Astrocyte (in vitro differentiated cells and primary cell): ENCODE data around the gene CFAP20. TPM values are rescaled to one million over a fixed set of nuclear protein-coding genes. Genes with fewer than 3 reads are reported as not detected.

ENCODE experiments used
- DNase-seq: peaks from one replicate; pipeline ENCODE4 v3.0.0-alpha.2; 2010; ENCODE audit warnings: low read depth
- FAIRE-seq: peaks from 2 replicates; lab custom pipeline; 2011; peaks lifted over from hg19 to GRCh38; lab: Jason Lieb, UNC
- H2AFZ ChIP-seq: 2 replicates; pipeline ENCODE4 v1.6.0; 2012; ENCODE audit warnings: low read depth, low read length, inconsistent platforms
- H3K27ac ChIP-seq: 2 replicates; pipeline ENCODE4 v1.5.1; 2011; ENCODE audit warnings: low read depth, low read length, inconsistent platforms
- H3K27me3 ChIP-seq: 2 replicates; pipeline ENCODE4 v1.6.0; 2011; ENCODE audit warnings: low read length, inconsistent platforms; ENCODE audit not compliant: insufficient read depth
- H3K36me3 ChIP-seq: 2 replicates; pipeline ENCODE4 v1.5.1; 2011; ENCODE audit warnings: low read length, inconsistent platforms; ENCODE audit not compliant: insufficient read depth
- H3K4me1 ChIP-seq: 2 replicates; pipeline ENCODE4 v1.5.1; 2011; ENCODE audit warnings: low read length, inconsistent platforms; ENCODE audit not compliant: insufficient read depth
- H3K4me2 ChIP-seq: 2 replicates; pipeline ENCODE4 v1.6.0; 2012; ENCODE audit warnings: low read length, inconsistent platforms
- H3K4me3 ChIP-seq: 2 replicates; pipeline ENCODE4 v1.5.1; 2011; ENCODE audit warnings: low read depth, mild to moderate bottlenecking, low read length, inconsistent platforms; ENCODE audit not compliant: insufficient read depth
- H3K79me2 ChIP-seq: 2 replicates; pipeline ENCODE4 v1.6.0; 2012; ENCODE audit warnings: mild to moderate bottlenecking, low read length, inconsistent platforms; ENCODE audit not compliant: insufficient read depth
- H3K9ac ChIP-seq: 2 replicates; pipeline ENCODE4 v1.6.0; 2012; ENCODE audit warnings: mild to moderate bottlenecking, low read length, inconsistent platforms
- H3K9me3 ChIP-seq: 2 replicates; pipeline ENCODE4 v1.5.1; 2012; ENCODE audit warnings: low read depth, mild to moderate bottlenecking, low read length, inconsistent platforms; ENCODE audit not compliant: insufficient read depth
- H4K20me1 ChIP-seq: 2 replicates; pipeline ENCODE4 v1.6.0; 2012; ENCODE audit warnings: low read length, inconsistent platforms; ENCODE audit not compliant: insufficient read depth
- H3K27ac Mint-ChIP-seq: one replicate; pipeline ENCODE4 v1.8.0; 2021; ENCODE audit warnings: mild to moderate bottlenecking, mixed read lengths; ENCODE audit not compliant: unreplicated experiment
- H3K27me3 Mint-ChIP-seq: one replicate; pipeline ENCODE4 v1.8.0; 2021; ENCODE audit warnings: low read depth, mixed read lengths; ENCODE audit not compliant: unreplicated experiment
- H3K36me3 Mint-ChIP-seq: one replicate; pipeline ENCODE4 v1.8.0; 2021; ENCODE audit warnings: low read depth, mixed read lengths; ENCODE audit not compliant: unreplicated experiment
- H3K4me1 Mint-ChIP-seq: one replicate; pipeline ENCODE4 v1.8.0; 2021; ENCODE audit warnings: low read depth, mixed read lengths; ENCODE audit not compliant: unreplicated experiment
- H3K4me3 Mint-ChIP-seq: one replicate; pipeline ENCODE4 v1.8.0; 2021; ENCODE audit warnings: mild to moderate bottlenecking, moderate library complexity, mixed read lengths; ENCODE audit not compliant: unreplicated experiment
- H3K9me3 Mint-ChIP-seq: one replicate; pipeline ENCODE4 v1.8.0; 2021; ENCODE audit warnings: mild to moderate bottlenecking, mixed read lengths; ENCODE audit not compliant: unreplicated experiment
- EZH2 ChIP-seq: IDR thresholded peaks from 2 replicates; pipeline ENCODE4 v1.6.1; 2012; ENCODE audit warnings: mild to moderate bottlenecking, low read length, inconsistent platforms; ENCODE audit not compliant: insufficient read depth
- total RNA-seq: library from RNA; stranded (reverse); gene quantifications from 2 replicates; pipeline ENCODE4 v1.2.1, GENCODE V29; 2021
- TF ChIP-seq, protein P1 (sequence below): IDR thresholded peaks from 2 replicates; pipeline ENCODE4 v1.5.1; 2011; ENCODE audit warnings: low read depth, mild to moderate bottlenecking, inconsistent platforms, low read length, moderate library complexity; ENCODE audit not compliant: insufficient read depth

The CFAP20 gene
- total RNA-seq, 1 donor from 2014 or later: 43.6 TPM

- no peak overlapping the region for H3K27ac Mint-ChIP-seq
- no peaks in the 10 kb centered on the region for H3K79me2 ChIP-seq
- H4K20me1 ChIP-seq: no peaks in the 10 kb centered on the region
- H3K27me3 ChIP-seq: no peaks in the 10 kb centered on the region
- H3K4me3 Mint-ChIP-seq: no peak overlapping the region
- H2AFZ ChIP-seq: no peak overlapping the region
- H3K4me1 ChIP-seq: no peaks in the 10 kb centered on the region
- peaks cover 8% of the 10 kb centered on the region for H3K9me3 Mint-ChIP-seq
- peaks cover 2% of the 10 kb centered on the region for H3K36me3 Mint-ChIP-seq
- H3K27ac ChIP-seq: no peak overlapping the region
- no peaks in the 10 kb centered on the region for H3K9me3 ChIP-seq
- DNase-seq (no peak), FAIRE-seq (no peak)
- no peak overlapping the region for H3K4me3 ChIP-seq
- no peak overlapping the region for H3K9ac ChIP-seq
- H3K36me3 ChIP-seq: no peaks in the 10 kb centered on the region
- H3K27me3 Mint-ChIP-seq: no peaks in the 10 kb centered on the region
- H3K4me2 ChIP-seq: no peak overlapping the region
- no peak for TF ChIP-seq EZH2
- TF ChIP-seq, protein P1, sequence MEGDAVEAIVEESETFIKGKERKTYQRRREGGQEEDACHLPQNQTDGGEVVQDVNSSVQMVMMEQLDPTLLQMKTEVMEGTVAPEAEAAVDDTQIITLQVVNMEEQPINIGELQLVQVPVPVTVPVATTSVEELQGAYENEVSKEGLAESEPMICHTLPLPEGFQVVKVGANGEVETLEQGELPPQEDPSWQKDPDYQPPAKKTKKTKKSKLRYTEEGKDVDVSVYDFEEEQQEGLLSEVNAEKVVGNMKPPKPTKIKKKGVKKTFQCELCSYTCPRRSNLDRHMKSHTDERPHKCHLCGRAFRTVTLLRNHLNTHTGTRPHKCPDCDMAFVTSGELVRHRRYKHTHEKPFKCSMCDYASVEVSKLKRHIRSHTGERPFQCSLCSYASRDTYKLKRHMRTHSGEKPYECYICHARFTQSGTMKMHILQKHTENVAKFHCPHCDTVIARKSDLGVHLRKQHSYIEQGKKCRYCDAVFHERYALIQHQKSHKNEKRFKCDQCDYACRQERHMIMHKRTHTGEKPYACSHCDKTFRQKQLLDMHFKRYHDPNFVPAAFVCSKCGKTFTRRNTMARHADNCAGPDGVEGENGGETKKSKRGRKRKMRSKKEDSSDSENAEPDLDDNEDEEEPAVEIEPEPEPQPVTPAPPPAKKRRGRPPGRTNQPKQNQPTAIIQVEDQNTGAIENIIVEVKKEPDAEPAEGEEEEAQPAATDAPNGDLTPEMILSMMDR: no peak
- H3K4me1 Mint-ChIP-seq: no peaks in the 10 kb centered on the region
These were observed 8.4 kb upstream of the CFAP20 start for GRCh38 chr16:58137581-58137980.

- peak overlapping the region; percentile 89 for H3K4me3 Mint-ChIP-seq
- Histone ChIP-seq H3K79me2 (peaks cover 54% of the 10 kb centered on the region), H2AFZ (peak overlapping the region; percentile 87), H3K27ac (peak overlapping the region; percentile 91), H3K4me1 (peaks cover 17% of the 10 kb centered on the region), H3K4me3 (peak overlapping the region; percentile 96), H3K27me3 (no peaks in the 10 kb centered on the region), H3K36me3 (no peaks in the 10 kb centered on the region), H3K9me3 (no peaks in the 10 kb centered on the region), H4K20me1 (peaks cover 46% of the 10 kb centered on the region), H3K4me2 (peak overlapping the region; percentile 89), H3K9ac (peak overlapping the region; percentile 95)
- FAIRE-seq: no peak
- H3K9me3 Mint-ChIP-seq: peaks cover 5% of the 10 kb centered on the region
- no peaks in the 10 kb centered on the region for H3K36me3 Mint-ChIP-seq
- peaks cover 27% of the 10 kb centered on the region for H3K4me1 Mint-ChIP-seq
- peak overlapping the region; percentile 44 for H3K27ac Mint-ChIP-seq
- no peak for TF ChIP-seq EZH2
- TF ChIP-seq, protein P1: no peak
- DNase-seq: no peak
- H3K27me3 Mint-ChIP-seq: no peaks in the 10 kb centered on the region
These were observed 477 bp downstream of the CFAP20 start for GRCh38 chr16:58128711-58129096.

- peak overlapping the region; percentile 95 for H3K9ac ChIP-seq
- no peak for FAIRE-seq
- Mint-ChIP-seq H3K4me1 (peaks cover 28% of the 10 kb centered on the region), H3K27ac (peak overlapping the region; percentile 44), H3K9me3 (peaks cover 5% of the 10 kb centered on the region), H3K27me3 (no peaks in the 10 kb centered on the region), H3K4me3 (peak overlapping the region; percentile 89), H3K36me3 (no peaks in the 10 kb centered on the region)
- no peak for TF ChIP-seq EZH2
- TF ChIP-seq, protein P1: no peak
- peak overlapping the region; percentile 91 for H3K27ac ChIP-seq
- no peaks in the 10 kb centered on the region for H3K9me3 ChIP-seq
- no peaks in the 10 kb centered on the region for H3K27me3 ChIP-seq
- H3K4me3 ChIP-seq: peak overlapping the region; percentile 96
- peaks cover 48% of the 10 kb centered on the region for H4K20me1 ChIP-seq
- H3K79me2 ChIP-seq: peaks cover 57% of the 10 kb centered on the region
- no peaks in the 10 kb centered on the region for H3K36me3 ChIP-seq
- H3K4me2 ChIP-seq: peak overlapping the region; percentile 89
- peaks cover 17% of the 10 kb centered on the region for H3K4me1 ChIP-seq
- no peak for DNase-seq
- H2AFZ ChIP-seq: peak overlapping the region; percentile 37
These were observed 975 bp downstream of the CFAP20 start for GRCh38 chr16:58128181-58128631.
